Adipocyte (in vitro differentiated cells): ENCODE results near the gene GARS1.

Experiments used
- DNase-seq: peaks from one replicate; pipeline ENCODE4 v3.0.0-alpha.2; 2015; ENCODE audit warnings: low read depth
- H3K27me3 ChIP-seq: replicated peaks from 2 replicates; pipeline ENCODE4 v1.7.0; 2013; ENCODE audit warnings: mild to moderate bottlenecking, low read length, moderate library complexity; ENCODE audit not compliant: control insufficient read depth, insufficient read depth
- H3K36me3 ChIP-seq: 2 replicates; pipeline ENCODE4 v1.7.0; 2013; ENCODE audit warnings: low read length, mild to moderate bottlenecking, moderate library complexity; ENCODE audit not compliant: control insufficient read depth, insufficient read depth, severe bottlenecking
- H3K4me1 ChIP-seq: 2 replicates; pipeline ENCODE4 v1.7.0; 2013; ENCODE audit warnings: mild to moderate bottlenecking, low read length, moderate library complexity; ENCODE audit not compliant: control insufficient read depth, insufficient read depth
- H3K4me3 ChIP-seq: 2 replicates; pipeline ENCODE4 v1.7.0; 2013; ENCODE audit warnings: mild to moderate bottlenecking, low read length, moderate library complexity
- H3K9ac ChIP-seq: 2 replicates; pipeline ENCODE4 v1.7.0; 2013; ENCODE audit warnings: mild to moderate bottlenecking, low read length, moderate library complexity
- H3K9me3 ChIP-seq: 2 replicates; pipeline ENCODE4 v1.7.0; 2013; ENCODE audit warnings: mild to moderate bottlenecking, low read length, moderate library complexity; ENCODE audit not compliant: control insufficient read depth

Gene GARS1, protein sequence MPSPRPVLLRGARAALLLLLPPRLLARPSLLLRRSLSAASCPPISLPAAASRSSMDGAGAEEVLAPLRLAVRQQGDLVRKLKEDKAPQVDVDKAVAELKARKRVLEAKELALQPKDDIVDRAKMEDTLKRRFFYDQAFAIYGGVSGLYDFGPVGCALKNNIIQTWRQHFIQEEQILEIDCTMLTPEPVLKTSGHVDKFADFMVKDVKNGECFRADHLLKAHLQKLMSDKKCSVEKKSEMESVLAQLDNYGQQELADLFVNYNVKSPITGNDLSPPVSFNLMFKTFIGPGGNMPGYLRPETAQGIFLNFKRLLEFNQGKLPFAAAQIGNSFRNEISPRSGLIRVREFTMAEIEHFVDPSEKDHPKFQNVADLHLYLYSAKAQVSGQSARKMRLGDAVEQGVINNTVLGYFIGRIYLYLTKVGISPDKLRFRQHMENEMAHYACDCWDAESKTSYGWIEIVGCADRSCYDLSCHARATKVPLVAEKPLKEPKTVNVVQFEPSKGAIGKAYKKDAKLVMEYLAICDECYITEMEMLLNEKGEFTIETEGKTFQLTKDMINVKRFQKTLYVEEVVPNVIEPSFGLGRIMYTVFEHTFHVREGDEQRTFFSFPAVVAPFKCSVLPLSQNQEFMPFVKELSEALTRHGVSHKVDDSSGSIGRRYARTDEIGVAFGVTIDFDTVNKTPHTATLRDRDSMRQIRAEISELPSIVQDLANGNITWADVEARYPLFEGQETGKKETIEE

DNA sequence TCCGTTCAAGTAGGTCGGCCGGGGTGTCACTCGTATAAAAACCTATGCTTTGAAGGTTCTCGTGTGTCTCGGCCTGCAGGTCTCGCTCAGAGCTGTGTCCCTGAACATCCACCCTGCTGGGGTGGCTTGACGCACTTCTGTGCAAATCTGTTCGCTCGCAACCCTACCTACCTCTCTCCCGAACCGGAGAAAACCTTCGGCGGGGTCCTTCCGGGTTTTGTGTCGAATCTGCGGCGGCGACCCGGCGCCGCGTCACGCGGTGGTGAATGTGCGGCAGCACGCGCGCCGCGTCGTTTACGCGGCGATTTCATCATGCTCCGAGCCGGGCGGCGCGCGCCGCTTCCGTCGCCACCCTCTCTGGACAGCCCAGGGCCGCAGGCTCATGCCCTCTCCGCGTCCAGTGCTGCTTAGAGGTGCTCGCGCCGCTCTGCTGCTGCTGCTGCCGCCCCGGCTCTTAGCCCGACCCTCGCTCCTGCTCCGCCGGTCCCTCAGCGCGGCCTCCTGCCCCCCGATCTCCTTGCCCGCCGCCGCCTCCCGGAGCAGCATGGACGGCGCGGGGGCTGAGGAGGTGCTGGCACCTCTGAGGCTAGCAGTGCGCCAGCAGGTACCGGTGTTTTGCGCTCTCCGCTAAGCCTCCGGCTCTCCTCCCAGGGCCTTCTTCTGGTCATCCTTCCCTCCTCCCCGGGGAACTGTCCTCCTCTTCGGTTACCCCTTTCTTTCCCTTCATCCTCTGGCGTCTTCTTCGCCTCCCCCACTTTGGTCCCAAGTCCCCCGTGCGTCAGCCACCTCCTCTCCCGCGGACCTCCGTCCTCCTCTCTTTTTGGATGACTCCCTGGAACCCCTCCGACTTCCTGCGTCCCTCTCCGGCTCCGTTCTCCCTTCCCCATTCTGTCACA is at the start of gene GARS1:
Gene GARS1 (plus strand): TSS at position 339 of the 896 bp plus-strand sequence. CDS start 44 bp downstream, at position 383.
- peaks cover 26% of the 10 kb centered on the region for H3K4me1 ChIP-seq
- H3K27me3 ChIP-seq: no peaks in the 10 kb centered on the region
- peak within 1 kb of the TSS; percentile 93 for H3K4me3 ChIP-seq
- H3K9ac ChIP-seq: peak within 1 kb of the TSS; percentile 98
- no peaks in the 10 kb centered on the region for H3K9me3 ChIP-seq
- peak; percentile 95 for DNase-seq
- peaks cover 12% of the 10 kb centered on the region for H3K36me3 ChIP-seq

- H3K4me3 ChIP-seq: no peak overlapping the region
- H3K4me1 ChIP-seq: peaks cover 5% of the 10 kb centered on the region
- peaks cover 28% of the 10 kb centered on the region for H3K36me3 ChIP-seq
- DNase-seq: no peak
- no peaks in the 10 kb centered on the region for H3K9me3 ChIP-seq
- no peak overlapping the region for H3K9ac ChIP-seq
- H3K27me3 ChIP-seq: no peaks in the 10 kb centered on the region
These were observed 48.7 kb upstream of the GARS1 start for GRCh38 chr7:30545791-30546555.

GRCh38 chr7:30546596-30546995 is 48.1 kb upstream of the GARS1 start:
- Histone ChIP-seq H3K27me3 (no peaks in the 10 kb centered on the region), H3K4me3 (no peak overlapping the region), H3K9me3 (no peaks in the 10 kb centered on the region), H3K9ac (no peak overlapping the region), H3K4me1 (peaks cover 9% of the 10 kb centered on the region), H3K36me3 (peaks cover 28% of the 10 kb centered on the region)
- no peak for DNase-seq

- no peaks in the 10 kb centered on the region for H3K27me3 ChIP-seq
- no peak overlapping the region for H3K9ac ChIP-seq
- H3K36me3 ChIP-seq: peaks cover 30% of the 10 kb centered on the region
- H3K9me3 ChIP-seq: no peaks in the 10 kb centered on the region
- H3K4me3 ChIP-seq: no peak overlapping the region
- H3K4me1 ChIP-seq: peaks cover 9% of the 10 kb centered on the region
- peak; percentile 88 for DNase-seq
These were observed 45.8 kb upstream of the GARS1 start for GRCh38 chr7:30548845-30549244.

DNA sequence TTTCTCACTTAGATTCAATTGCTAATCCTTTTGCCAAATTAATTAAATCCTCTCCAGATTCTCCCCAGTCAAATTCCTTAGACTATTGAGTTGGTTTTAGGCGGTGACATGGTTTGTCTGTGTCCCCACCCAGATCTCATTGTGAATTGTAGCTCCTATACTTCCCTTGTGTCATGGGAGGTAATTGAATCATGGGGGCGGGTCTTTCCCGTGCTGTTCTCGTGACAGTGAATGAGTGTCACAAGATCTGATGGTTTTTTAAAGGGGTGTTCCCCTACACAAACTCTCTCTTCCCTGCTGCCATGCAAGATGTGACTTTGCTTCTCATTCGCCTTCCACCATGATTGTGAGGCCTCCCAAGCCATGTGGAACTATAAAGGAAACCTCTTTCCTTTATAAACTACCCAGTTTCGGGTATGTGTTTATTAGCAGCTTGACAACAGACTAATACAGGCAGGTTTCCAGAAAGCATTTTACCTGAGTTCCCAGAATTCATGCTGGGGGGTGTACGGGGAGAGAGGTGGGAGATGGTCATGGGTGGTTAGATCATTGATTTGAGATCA is 44.7 kb upstream of the GARS1 start:
- H3K4me3 ChIP-seq: no peak overlapping the region
- DNase-seq: no peak
- H3K9me3 ChIP-seq: no peaks in the 10 kb centered on the region
- peaks cover 34% of the 10 kb centered on the region for H3K36me3 ChIP-seq
- H3K4me1 ChIP-seq: peaks cover 9% of the 10 kb centered on the region
- no peaks in the 10 kb centered on the region for H3K27me3 ChIP-seq
- no peak overlapping the region for H3K9ac ChIP-seq

DNA sequence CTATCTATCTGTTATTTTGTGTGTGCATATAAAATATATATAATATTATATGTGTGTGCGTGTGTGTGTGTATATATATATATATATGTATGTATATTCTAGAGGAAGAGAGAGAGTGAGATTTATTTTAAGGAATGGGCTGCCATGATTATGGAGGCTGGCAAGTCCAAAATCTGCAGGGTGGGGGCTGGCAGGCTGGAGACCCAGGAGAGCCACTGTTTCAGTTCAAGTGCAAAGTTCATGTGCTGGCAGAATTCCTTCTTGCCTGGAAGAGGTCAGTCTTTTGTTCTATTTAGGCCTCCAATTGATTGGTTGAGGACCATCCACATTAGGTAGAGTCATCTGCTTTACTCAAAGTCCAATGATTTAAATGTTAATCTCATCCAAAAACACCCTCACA is 42.3 kb upstream of the GARS1 start:
- DNase-seq: no peak
- no peaks in the 10 kb centered on the region for H3K27me3 ChIP-seq
- peaks cover 30% of the 10 kb centered on the region for H3K36me3 ChIP-seq
- H3K4me3 ChIP-seq: no peak overlapping the region
- peaks cover 9% of the 10 kb centered on the region for H3K4me1 ChIP-seq
- no peaks in the 10 kb centered on the region for H3K9me3 ChIP-seq
- no peak overlapping the region for H3K9ac ChIP-seq

DNA sequence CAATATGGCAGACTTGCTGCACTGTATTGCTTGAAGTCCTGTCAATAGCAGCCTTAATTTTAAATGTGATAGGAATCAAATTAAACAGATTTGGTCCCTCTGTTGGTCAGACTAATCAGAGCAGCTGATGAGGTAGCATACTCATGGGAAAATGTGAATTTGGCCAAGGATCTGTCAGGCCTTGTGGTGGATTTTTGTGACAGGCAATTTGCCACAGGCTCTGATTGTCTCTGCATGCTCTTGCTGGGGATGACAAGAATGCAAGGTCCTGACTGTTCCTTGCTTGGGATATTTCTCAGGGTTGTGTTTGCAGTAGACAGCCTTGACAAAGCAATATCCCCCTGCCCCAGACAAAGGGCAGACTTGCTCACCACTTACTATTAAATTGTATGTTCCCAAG is 41.5 kb upstream of the GARS1 start:
- Histone ChIP-seq H3K36me3 (peaks cover 29% of the 10 kb centered on the region), H3K4me1 (peaks cover 9% of the 10 kb centered on the region), H3K4me3 (no peak overlapping the region), H3K9me3 (no peaks in the 10 kb centered on the region), H3K27me3 (no peaks in the 10 kb centered on the region), H3K9ac (no peak overlapping the region)
- DNase-seq: no peak

- H3K9ac ChIP-seq: no peak overlapping the region
- DNase-seq: no peak
- peaks cover 29% of the 10 kb centered on the region for H3K36me3 ChIP-seq
- no peaks in the 10 kb centered on the region for H3K9me3 ChIP-seq
- H3K4me1 ChIP-seq: peaks cover 9% of the 10 kb centered on the region
- H3K27me3 ChIP-seq: no peaks in the 10 kb centered on the region
- H3K4me3 ChIP-seq: no peak overlapping the region
These were observed 41.1 kb upstream of the GARS1 start for GRCh38 chr7:30553546-30553945.

- H3K4me3 ChIP-seq: no peak overlapping the region
- no peak overlapping the region for H3K9ac ChIP-seq
- H3K9me3 ChIP-seq: no peaks in the 10 kb centered on the region
- H3K4me1 ChIP-seq: peaks cover 11% of the 10 kb centered on the region
- H3K27me3 ChIP-seq: no peaks in the 10 kb centered on the region
- DNase-seq: no peak
- H3K36me3 ChIP-seq: peaks cover 25% of the 10 kb centered on the region
These were observed 39.2 kb upstream of the GARS1 start for GRCh38 chr7:30555525-30555924.

- H3K9ac ChIP-seq: no peak overlapping the region
- H3K9me3 ChIP-seq: no peaks in the 10 kb centered on the region
- H3K27me3 ChIP-seq: no peaks in the 10 kb centered on the region
- H3K4me3 ChIP-seq: no peak overlapping the region
- no peak for DNase-seq
- peaks cover 15% of the 10 kb centered on the region for H3K4me1 ChIP-seq
- peaks cover 25% of the 10 kb centered on the region for H3K36me3 ChIP-seq
These were observed 37.8 kb upstream of the GARS1 start for GRCh38 chr7:30556840-30557239.
